ENCODE measurements around the gene AKAP12. TPM values are rescaled to one million over a fixed set of nuclear protein-coding genes. Genes with fewer than 3 reads are reported as not detected.
A peak's percentile ranks its signal among the peaks of the same experiment; 100 is the strongest.

The AKAP12 gene
- total RNA-seq, 2 experiments from 2014 or later = 4.1 to 5.0 TPM

- ATAC-seq (no peak), DNase-seq (no peak)
- H3K36me3 Mint-ChIP-seq (ENCODE audit: low read depth) = no peaks in the 10 kb centered on the region
- H3K27me3 Mint-ChIP-seq = peaks cover 5% of the 10 kb centered on the region
- no peak overlapping the region for H3K4me3 Mint-ChIP-seq
- H3K27ac Mint-ChIP-seq = no peak overlapping the region
- intact Hi-C loops (cut with DNase I, micrococcal nuclease) = no loop called here
- ChIA-PET CTCF (interaction anchor here (0.8 to 2.1 kb wide), 2 partner anchors 13 to 201 kb away, joined by 3 to 7 read pairs; no protein-coding TSS in a partner anchor), POLR2A (no interaction called here)
- peaks cover 2% of the 10 kb centered on the region for H3K9me3 Mint-ChIP-seq (ENCODE audit: low read depth)
- H3K4me1 Mint-ChIP-seq = no peaks in the 10 kb centered on the region
Observed at GRCh38 chr6:151215999-151216398, 23.8 kb upstream of the AKAP12 start.

GRCh38 chr6:151216804-151217203 is 23.0 kb upstream of the AKAP12 start:
- DNase-seq = no peak
- ChIA-PET CTCF (interaction anchor here (0.7 to 2.1 kb wide), 3 partner anchors 202 to 901 kb away, joined by 3 to 7 read pairs (median 3); no protein-coding TSS in a partner anchor), POLR2A (interaction anchor here (0.7 kb wide), 1 partner anchor 27 kb away, joined by 6 read pairs; no protein-coding TSS in a partner anchor)
- Mint-ChIP-seq H3K27me3 (peaks cover 5% of the 10 kb centered on the region), H3K36me3 (ENCODE audit: low read depth) (no peaks in the 10 kb centered on the region), H3K4me1 (no peaks in the 10 kb centered on the region), H3K27ac (no peak overlapping the region), H3K4me3 (no peak overlapping the region), H3K9me3 (ENCODE audit: low read depth) (no peaks in the 10 kb centered on the region)
- intact Hi-C loops (cut with DNase I, micrococcal nuclease) = no loop called here
- ATAC-seq = no peak

GRCh38 chr6:151219192-151219591 is 20.6 kb upstream of the AKAP12 start:
- no peak for ATAC-seq
- ChIA-PET POLR2A (no interaction called here), CTCF (no interaction called here)
- intact Hi-C loops (cut with DNase I, micrococcal nuclease) = no loop called here
- no peak overlapping the region for H3K27ac Mint-ChIP-seq
- H3K4me1 Mint-ChIP-seq = no peaks in the 10 kb centered on the region
- H3K4me3 Mint-ChIP-seq = no peak overlapping the region
- peaks cover 5% of the 10 kb centered on the region for H3K27me3 Mint-ChIP-seq
- H3K9me3 Mint-ChIP-seq (ENCODE audit: low read depth) = no peaks in the 10 kb centered on the region
- no peaks in the 10 kb centered on the region for H3K36me3 Mint-ChIP-seq (ENCODE audit: low read depth)
- no peak for DNase-seq

GRCh38 chr6:151224076-151224475 is 15.7 kb upstream of the AKAP12 start:
- intact Hi-C loops (cut with DNase I, micrococcal nuclease) = no loop called here
- Mint-ChIP-seq H3K4me3 (no peak overlapping the region), H3K27me3 (peaks cover 4% of the 10 kb centered on the region), H3K27ac (no peak overlapping the region), H3K36me3 (ENCODE audit: low read depth) (no peaks in the 10 kb centered on the region), H3K9me3 (ENCODE audit: low read depth) (no peaks in the 10 kb centered on the region), H3K4me1 (peaks cover 4% of the 10 kb centered on the region)
- ChIA-PET POLR2A (no interaction called here), CTCF (no interaction called here)
- DNase-seq = no peak
- ATAC-seq = no peak

- peaks cover 13% of the 10 kb centered on the region for H3K4me1 Mint-ChIP-seq
- ATAC-seq (no peak), DNase-seq (no peak)
- intact Hi-C loops (cut with DNase I, micrococcal nuclease) = no loop called here
- no peaks in the 10 kb centered on the region for H3K36me3 Mint-ChIP-seq (ENCODE audit: low read depth)
- ChIA-PET CTCF (no interaction called here), POLR2A (no interaction called here)
- H3K4me3 Mint-ChIP-seq = no peak overlapping the region
- peaks cover 7% of the 10 kb centered on the region for H3K27me3 Mint-ChIP-seq
- no peaks in the 10 kb centered on the region for H3K9me3 Mint-ChIP-seq (ENCODE audit: low read depth)
- H3K27ac Mint-ChIP-seq = no peak overlapping the region
Observed at GRCh38 chr6:151225919-151226318, 13.8 kb upstream of the AKAP12 start.

GRCh38 chr6:151228788-151229400 is 10.9 kb upstream of the AKAP12 start:
- POLR2A ChIA-PET = no interaction called here
- no peaks in the 10 kb centered on the region for H3K9me3 Mint-ChIP-seq (ENCODE audit: low read depth)
- no peak for ATAC-seq
- no peak for DNase-seq
- H3K27me3 Mint-ChIP-seq = peaks cover 8% of the 10 kb centered on the region
- CTCF ChIA-PET = interaction anchor here (0.7 to 1.0 kb wide), 2 partner anchors 13 to 61 kb away, joined by 3 read pairs; no protein-coding TSS in a partner anchor
- no peak overlapping the region for H3K27ac Mint-ChIP-seq
- intact Hi-C loops (cut with DNase I, micrococcal nuclease) = no loop called here
- H3K36me3 Mint-ChIP-seq (ENCODE audit: low read depth) = no peaks in the 10 kb centered on the region
- H3K4me1 Mint-ChIP-seq = peaks cover 13% of the 10 kb centered on the region
- H3K4me3 Mint-ChIP-seq = no peak overlapping the region

GRCh38 chr6:151229401-151230276 is 10.1 kb upstream of the AKAP12 start:
- H3K9me3 Mint-ChIP-seq (ENCODE audit: low read depth) = no peaks in the 10 kb centered on the region
- peaks cover 13% of the 10 kb centered on the region for H3K4me1 Mint-ChIP-seq
- H3K27ac Mint-ChIP-seq = no peak overlapping the region
- DNase-seq (peak; percentile 80), ATAC-seq (peak; percentile 97)
- H3K36me3 Mint-ChIP-seq (ENCODE audit: low read depth) = no peaks in the 10 kb centered on the region
- no peak overlapping the region for H3K4me3 Mint-ChIP-seq
- intact Hi-C loops (cut with DNase I, micrococcal nuclease) = no loop called here
- H3K27me3 Mint-ChIP-seq = peaks cover 9% of the 10 kb centered on the region
- ChIA-PET POLR2A (no interaction called here), CTCF (interaction anchor here (0.5 to 1.1 kb wide), 6 partner anchors 11 to 106 kb away, joined by 3 to 4 read pairs (median 3); no protein-coding TSS in a partner anchor)

- POLR2A ChIA-PET = no interaction called here
- Mint-ChIP-seq H3K27me3 (peaks cover 9% of the 10 kb centered on the region), H3K36me3 (ENCODE audit: low read depth) (no peaks in the 10 kb centered on the region), H3K4me1 (peaks cover 13% of the 10 kb centered on the region), H3K9me3 (ENCODE audit: low read depth) (no peaks in the 10 kb centered on the region), H3K27ac (no peak overlapping the region), H3K4me3 (no peak overlapping the region)
- no peak for DNase-seq
- ATAC-seq = no peak
- CTCF ChIA-PET = interaction anchor here (0.5 to 1.5 kb wide), 5 partner anchors 11 to 107 kb away, joined by 3 to 5 read pairs (median 4); no protein-coding TSS in a partner anchor
- intact Hi-C loops (cut with DNase I, micrococcal nuclease) = no loop called here
Observed at GRCh38 chr6:151230277-151230577, 9.5 kb upstream of the AKAP12 start.

- Mint-ChIP-seq H3K27me3 (peaks cover 16% of the 10 kb centered on the region), H3K4me1 (peaks cover 13% of the 10 kb centered on the region), H3K27ac (no peak overlapping the region), H3K36me3 (ENCODE audit: low read depth) (no peaks in the 10 kb centered on the region), H3K4me3 (no peak overlapping the region), H3K9me3 (ENCODE audit: low read depth) (no peaks in the 10 kb centered on the region)
- intact Hi-C loops (cut with DNase I, micrococcal nuclease) = no loop called here
- ChIA-PET POLR2A (no interaction called here), CTCF (no interaction called here)
- ATAC-seq (no peak), DNase-seq (no peak)
Observed at GRCh38 chr6:151232899-151233298, 6.9 kb upstream of the AKAP12 start.

- CTCF ChIA-PET = interaction anchor here (0.6 to 0.7 kb wide), 2 partner anchors 12 to 1532 kb away, joined by 3 read pairs; no protein-coding TSS in a partner anchor
- POLR2A ChIA-PET = no interaction called here
Observed at GRCh38 chr6:151233731-151234130, 6.0 kb upstream of the AKAP12 start.

GRCh38 chr6:151236668-151237401 is 2.9 kb upstream of the AKAP12 start:
- Mint-ChIP-seq H3K27me3 (peaks cover 38% of the 10 kb centered on the region), H3K4me1 (peaks cover 3% of the 10 kb centered on the region), H3K9me3 (ENCODE audit: low read depth) (no peaks in the 10 kb centered on the region), H3K36me3 (ENCODE audit: low read depth) (no peaks in the 10 kb centered on the region), H3K4me3 (no peak overlapping the region), H3K27ac (no peak overlapping the region)
- intact Hi-C loops (cut with DNase I, micrococcal nuclease) = no loop called here
- no peak for ATAC-seq
- ChIA-PET CTCF (no interaction called here), POLR2A (no interaction called here)
- no peak for DNase-seq

More at GRCh38 chr6:151233731-151234130, 6.0 kb upstream of the AKAP12 start:
- no peak for ATAC-seq
- H3K27me3 Mint-ChIP-seq = peaks cover 21% of the 10 kb centered on the region
- DNase-seq = no peak
- no peaks in the 10 kb centered on the region for H3K9me3 Mint-ChIP-seq (ENCODE audit: low read depth)
- intact Hi-C loops (cut with DNase I, micrococcal nuclease) = no loop called here
- H3K4me1 Mint-ChIP-seq = peaks cover 11% of the 10 kb centered on the region
- no peak overlapping the region for H3K4me3 Mint-ChIP-seq
- H3K36me3 Mint-ChIP-seq (ENCODE audit: low read depth) = no peaks in the 10 kb centered on the region
- H3K27ac Mint-ChIP-seq = no peak overlapping the region
